Astrocyte of the spinal cord (primary cell): ENCODE results near the gene FTH1.

Experiments used
- DNase-seq: peaks from one replicate; pipeline ENCODE4 v3.0.0; 2011; ENCODE audit warnings: low read depth, low spot score
- H3K4me3 ChIP-seq: 2 replicates; pipeline ENCODE4 v1.5.1; 2011; ENCODE audit warnings: low read depth, mild to moderate bottlenecking, low read length, moderate library complexity
- in situ Hi-C: cut with HindIII; loops from 2 replicates; pipeline ENCODE4 v1.10.0; 2017; ENCODE audit warnings: low sequenced_read_pairs
- TF ChIP-seq, protein P1 (sequence below): IDR thresholded peaks from 2 replicates; pipeline ENCODE4 v1.5.1; 2012; ENCODE audit warnings: low read depth, mild to moderate bottlenecking, low read length, inconsistent platforms

The FTH1 gene

DNA sequence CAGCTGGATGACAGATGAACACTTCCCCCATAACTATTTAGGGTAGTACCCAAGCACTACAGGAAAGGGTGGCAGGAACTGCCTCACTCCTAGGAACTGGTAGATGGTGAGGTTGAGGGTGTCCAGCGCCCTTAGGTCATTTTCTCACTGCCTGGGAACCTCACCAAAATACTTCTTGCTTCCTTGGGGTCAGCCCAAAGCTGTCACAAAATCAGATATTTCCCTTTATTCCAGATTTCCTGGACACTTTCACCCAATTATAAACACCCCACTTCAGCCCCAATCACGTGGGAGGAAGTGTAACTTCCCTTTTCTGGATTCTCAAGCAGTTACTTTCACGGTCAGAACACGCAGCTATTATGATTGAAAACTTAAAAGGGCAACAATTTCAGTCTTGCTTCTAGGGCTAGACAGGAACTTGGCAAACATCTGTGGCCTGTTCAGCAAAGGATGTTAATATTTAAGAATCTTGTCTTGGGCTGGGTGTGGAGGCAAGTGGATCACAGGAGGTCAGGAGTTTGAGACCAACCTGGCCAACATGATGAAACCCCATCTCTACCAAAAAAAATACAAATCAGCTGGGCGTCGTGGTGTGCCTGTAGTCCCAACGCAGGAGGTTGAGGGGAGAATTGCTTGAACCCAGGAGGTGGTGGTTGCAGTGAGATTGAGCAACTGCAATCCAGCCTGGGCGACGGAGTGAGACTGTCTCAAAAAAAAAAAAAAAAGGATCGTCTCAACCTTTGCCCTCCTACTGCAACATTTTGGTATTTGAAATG lies 4.0 kb downstream of the FTH1 start:
- no peak overlapping the region for H3K4me3 ChIP-seq
- in situ Hi-C loops = no loop called here
- TF ChIP-seq, protein P1, sequence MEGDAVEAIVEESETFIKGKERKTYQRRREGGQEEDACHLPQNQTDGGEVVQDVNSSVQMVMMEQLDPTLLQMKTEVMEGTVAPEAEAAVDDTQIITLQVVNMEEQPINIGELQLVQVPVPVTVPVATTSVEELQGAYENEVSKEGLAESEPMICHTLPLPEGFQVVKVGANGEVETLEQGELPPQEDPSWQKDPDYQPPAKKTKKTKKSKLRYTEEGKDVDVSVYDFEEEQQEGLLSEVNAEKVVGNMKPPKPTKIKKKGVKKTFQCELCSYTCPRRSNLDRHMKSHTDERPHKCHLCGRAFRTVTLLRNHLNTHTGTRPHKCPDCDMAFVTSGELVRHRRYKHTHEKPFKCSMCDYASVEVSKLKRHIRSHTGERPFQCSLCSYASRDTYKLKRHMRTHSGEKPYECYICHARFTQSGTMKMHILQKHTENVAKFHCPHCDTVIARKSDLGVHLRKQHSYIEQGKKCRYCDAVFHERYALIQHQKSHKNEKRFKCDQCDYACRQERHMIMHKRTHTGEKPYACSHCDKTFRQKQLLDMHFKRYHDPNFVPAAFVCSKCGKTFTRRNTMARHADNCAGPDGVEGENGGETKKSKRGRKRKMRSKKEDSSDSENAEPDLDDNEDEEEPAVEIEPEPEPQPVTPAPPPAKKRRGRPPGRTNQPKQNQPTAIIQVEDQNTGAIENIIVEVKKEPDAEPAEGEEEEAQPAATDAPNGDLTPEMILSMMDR = no peak
- DNase-seq = no peak

DNA sequence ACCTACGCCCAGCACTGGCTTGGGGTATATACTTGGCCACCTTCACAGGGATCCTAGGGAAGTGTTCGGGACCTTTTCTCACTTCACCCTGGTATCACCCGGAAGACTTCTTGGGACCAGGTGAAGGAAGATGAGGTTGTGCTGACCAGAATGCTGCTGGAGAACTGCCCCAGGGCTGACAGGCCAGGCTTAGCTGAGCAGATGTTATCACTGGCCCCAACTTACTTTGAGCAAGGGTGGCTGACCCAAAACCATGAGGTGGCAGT lies 4.5 kb downstream of the FTH1 start:
- H3K4me3 ChIP-seq = no peak overlapping the region
- TF ChIP-seq, protein P1 = no peak
- in situ Hi-C loops = no loop called here
- DNase-seq = no peak

GRCh38 chr11:61962213-61963015 lies 5.0 kb downstream of the FTH1 start:
- TF ChIP-seq, protein P1 = no peak
- no peak overlapping the region for H3K4me3 ChIP-seq
- no peak for DNase-seq
- in situ Hi-C loops = no loop called here

- in situ Hi-C loops = no loop called here
- TF ChIP-seq, protein P1 = no peak
- peak; percentile 49 for DNase-seq
- no peak overlapping the region for H3K4me3 ChIP-seq
These were observed 5.7 kb downstream of the FTH1 start for GRCh38 chr11:61961570-61962212.

GRCh38 chr11:61960532-61960931 lies 6.9 kb downstream of the FTH1 start:
- TF ChIP-seq, protein P1 = no peak
- in situ Hi-C loops = no loop called here
- H3K4me3 ChIP-seq = no peak overlapping the region
- DNase-seq = no peak

DNA sequence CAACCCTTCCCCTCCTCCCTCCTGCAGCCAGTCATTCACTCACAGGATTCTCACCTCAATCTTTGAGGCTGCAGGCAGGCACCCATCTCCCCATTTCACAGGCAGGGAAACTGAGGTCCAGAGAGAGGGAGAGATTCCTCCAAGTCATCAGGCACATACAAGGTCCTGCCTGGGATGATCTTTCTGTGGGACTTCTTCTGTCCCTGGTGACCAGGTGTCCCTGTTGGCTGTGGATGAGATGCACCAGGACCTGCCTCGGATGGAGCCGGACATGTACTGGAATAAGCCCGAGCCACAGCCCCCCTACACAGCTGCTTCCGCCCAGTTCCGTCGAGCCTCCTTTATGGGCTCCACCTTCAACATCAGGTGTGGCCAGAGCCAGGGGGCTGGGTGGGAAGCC lies 7.8 kb downstream of the FTH1 start:
- no peak for DNase-seq
- in situ Hi-C loops = no loop called here
- TF ChIP-seq, protein P1 = no peak
- no peak overlapping the region for H3K4me3 ChIP-seq
